ENCODE results near the gene MED27. TPM values are rescaled to one million over a fixed set of nuclear protein-coding genes. Genes with fewer than 3 reads are reported as not detected.

MED27 gene
- total RNA-seq, 4 donors from 2014 or later = 4.1 to 6.3 (median 5.7) TPM

- Histone ChIP-seq H3K4me1 (no peaks in the 10 kb centered on the region), H3K27me3 (no peaks in the 10 kb centered on the region), H3K9me3 (no peaks in the 10 kb centered on the region), H3K27ac (no peak overlapping the region), H3K36me3 (no peaks in the 10 kb centered on the region), H3K4me3 (no peak overlapping the region)
- no peak for DNase-seq
- TF ChIP-seq POLR2A (IDR thresholded peaks at IDR 0.05) = no peak
- no peak for TF ChIP-seq CTCF (IDR thresholded peaks at IDR 0.05)
Observed at GRCh38 chr9:131963072-131964030, 116.3 kb downstream of the MED27 start.

- no peaks in the 10 kb centered on the region for H3K36me3 ChIP-seq
- no peak overlapping the region for H3K27ac ChIP-seq
- no peak for TF ChIP-seq POLR2A (IDR thresholded peaks at IDR 0.05)
- no peak for TF ChIP-seq CTCF (IDR thresholded peaks at IDR 0.05)
Observed at GRCh38 chr9:131961496-131961880, 118.2 kb downstream of the MED27 start.

GRCh38 chr9:131960851-131961495, 118.7 kb downstream of the MED27 start:
- H3K4me3 ChIP-seq = no peak overlapping the region
- H3K9me3 ChIP-seq = no peaks in the 10 kb centered on the region
- H3K36me3 ChIP-seq = no peaks in the 10 kb centered on the region
- no peak for TF ChIP-seq POLR2A (IDR thresholded peaks at IDR 0.05)
- no peak for TF ChIP-seq CTCF (IDR thresholded peaks at IDR 0.05)
- no peaks in the 10 kb centered on the region for H3K4me1 ChIP-seq
- no peak overlapping the region for H3K27ac ChIP-seq
- no peaks in the 10 kb centered on the region for H3K27me3 ChIP-seq
- DNase-seq = no peak

More at GRCh38 chr9:131961496-131961880, 118.2 kb downstream of the MED27 start:
- no peak overlapping the region for H3K4me3 ChIP-seq
- no peaks in the 10 kb centered on the region for H3K27me3 ChIP-seq
- no peaks in the 10 kb centered on the region for H3K9me3 ChIP-seq
- no peak for DNase-seq
- no peaks in the 10 kb centered on the region for H3K4me1 ChIP-seq

DNA sequence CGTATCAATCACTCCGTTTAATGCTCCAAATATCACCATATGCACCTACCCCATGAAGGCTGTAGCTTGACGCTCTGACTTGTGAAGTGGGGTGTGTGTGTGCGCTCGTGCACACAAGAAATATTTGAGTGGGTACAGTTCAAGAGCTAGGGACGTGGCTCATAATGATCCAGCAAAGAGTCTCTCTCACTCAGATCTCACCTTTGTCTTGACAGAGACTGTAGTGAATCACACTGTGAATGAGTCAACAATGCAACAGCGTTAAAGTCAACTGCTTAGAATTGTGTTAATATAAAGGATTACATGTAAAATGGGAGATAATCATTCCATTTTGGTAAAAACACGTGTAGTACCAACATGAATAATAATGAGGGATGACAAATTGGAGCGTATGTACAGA, 119.4 kb downstream of the MED27 start:
- no peaks in the 10 kb centered on the region for H3K36me3 ChIP-seq
- H3K27me3 ChIP-seq = no peaks in the 10 kb centered on the region
- TF ChIP-seq CTCF (IDR thresholded peaks at IDR 0.05) (no peak), POLR2A (IDR thresholded peaks at IDR 0.05) (no peak)
- H3K9me3 ChIP-seq = no peaks in the 10 kb centered on the region
- no peak for DNase-seq
- no peak overlapping the region for H3K4me3 ChIP-seq
- no peaks in the 10 kb centered on the region for H3K4me1 ChIP-seq
- H3K27ac ChIP-seq = no peak overlapping the region

DNA sequence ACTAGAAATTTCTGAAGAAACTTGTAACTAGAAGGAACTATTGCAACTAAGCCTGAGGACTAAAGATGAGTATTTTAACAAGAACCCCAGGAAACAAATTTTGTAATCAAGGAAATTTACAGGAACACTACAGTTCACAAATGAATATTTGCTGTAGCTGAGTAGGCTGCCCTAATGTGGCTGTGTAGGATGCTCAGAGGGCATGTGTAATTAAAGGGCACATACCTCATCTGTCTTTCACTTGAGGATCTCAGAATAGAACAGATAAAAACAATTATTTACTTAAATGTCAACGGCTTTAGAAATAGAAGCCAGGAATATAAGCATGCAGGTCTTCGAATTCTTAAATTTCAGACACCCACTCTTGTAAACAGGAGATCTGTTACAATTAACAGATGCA, 119.8 kb downstream of the MED27 start:
- Histone ChIP-seq H3K36me3 (no peaks in the 10 kb centered on the region), H3K4me3 (no peak overlapping the region), H3K9me3 (no peaks in the 10 kb centered on the region), H3K27me3 (no peaks in the 10 kb centered on the region), H3K4me1 (no peaks in the 10 kb centered on the region), H3K27ac (no peak overlapping the region)
- TF ChIP-seq CTCF (IDR thresholded peaks at IDR 0.05) (no peak), POLR2A (IDR thresholded peaks at IDR 0.05) (no peak)
- no peak for DNase-seq
